Forelimb muscle (tissue), 1 donor: ENCODE results near the gene PPP2R2C. TPM values are rescaled to one million over a fixed set of nuclear protein-coding genes. Genes with fewer than 3 reads are reported as not detected.

ENCODE experiments used
- DNase-seq: peaks from one replicate; pipeline ENCODE4 v3.0.0-alpha.2; 2013; ENCODE audit warnings: low read depth
- polyA plus RNA-seq: library from polyadenylated mRNA; unstranded; fragments of 120-200 nt; gene quantifications from one replicate; pipeline ENCODE4 v1.2.1, GENCODE V29; 2013; ENCODE audit not compliant: insufficient read length

The PPP2R2C gene
- polyA plus RNA-seq, 1 donor: 0.13 TPM

DNA sequence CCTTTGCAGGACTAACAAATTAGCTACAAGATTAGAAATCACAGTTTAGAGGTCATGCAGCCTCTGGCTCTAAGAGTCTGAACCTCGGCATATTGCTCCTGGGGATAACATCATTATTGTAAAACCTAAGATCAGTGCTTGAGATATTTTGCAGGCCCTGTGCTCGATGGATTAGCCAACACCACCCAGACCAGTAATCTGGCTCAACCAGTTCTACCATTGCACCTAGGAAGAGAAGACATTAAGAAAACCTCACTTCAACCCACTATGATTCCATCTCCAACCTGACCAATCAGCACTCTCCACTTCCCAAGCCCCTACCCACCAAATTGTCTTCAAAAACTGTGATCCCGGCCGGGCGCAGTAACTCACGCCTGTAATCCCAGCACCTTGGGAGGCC lies 159.2 kb downstream of the PPP2R2C start:
- DNase-seq: no peak

DNA sequence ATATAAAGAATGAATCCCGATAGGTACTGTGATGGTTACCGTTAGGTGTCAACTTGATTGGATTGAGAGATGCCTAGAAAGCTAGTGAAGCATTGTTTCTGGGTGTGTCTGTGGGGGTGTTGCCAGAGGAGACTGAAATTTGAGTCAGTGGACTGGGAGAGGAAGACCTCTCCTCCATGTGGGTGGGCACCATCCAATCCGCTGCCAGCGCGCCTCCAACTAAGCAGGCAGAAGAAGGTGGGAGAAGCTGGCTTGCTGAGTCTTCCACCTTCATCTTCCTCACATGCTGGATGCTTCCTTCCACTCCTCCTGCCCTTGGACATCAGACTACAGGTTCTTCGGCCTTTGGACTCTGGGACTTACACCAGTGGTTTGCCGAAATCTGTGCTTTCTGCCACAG lies 162.6 kb downstream of the PPP2R2C start:
- no peak for DNase-seq

DNA sequence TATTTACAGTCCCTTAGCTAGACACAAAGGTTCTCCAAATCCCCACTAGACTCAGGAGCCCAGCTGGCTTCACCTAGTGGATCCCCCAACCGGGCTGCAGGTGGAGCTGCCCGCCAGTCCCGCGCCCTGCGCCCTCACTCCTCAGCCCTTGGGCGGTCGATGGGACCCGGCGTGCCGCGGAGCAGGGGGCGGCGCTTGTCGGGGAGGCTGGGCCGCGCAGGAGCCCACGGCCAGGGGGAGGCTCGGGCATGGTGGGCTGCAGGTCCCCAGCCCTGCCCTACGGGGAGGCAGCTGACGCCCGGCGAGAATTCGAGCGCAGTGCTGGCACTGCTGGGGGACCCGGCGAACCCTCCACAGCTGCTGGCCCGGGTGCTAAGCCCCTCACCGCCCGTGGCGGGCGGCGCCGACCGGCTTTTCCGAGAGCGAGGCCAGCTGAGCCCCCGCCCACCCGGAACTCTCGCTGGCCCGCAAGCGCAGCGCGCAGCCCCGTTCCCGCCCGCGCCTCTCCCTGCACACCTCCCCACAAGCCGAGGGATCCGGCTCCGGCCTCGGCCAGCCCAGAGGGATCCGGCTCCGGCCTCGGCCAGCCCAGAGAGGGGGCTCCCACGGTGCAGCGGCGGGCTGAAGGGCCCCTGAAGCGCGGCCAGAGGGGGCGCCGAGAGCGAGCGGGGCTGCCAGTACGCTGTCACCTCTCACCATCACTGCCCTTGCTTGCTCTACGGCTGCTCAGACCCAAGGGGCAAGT lies 163.3 kb downstream of the PPP2R2C start:
- no peak for DNase-seq

DNA sequence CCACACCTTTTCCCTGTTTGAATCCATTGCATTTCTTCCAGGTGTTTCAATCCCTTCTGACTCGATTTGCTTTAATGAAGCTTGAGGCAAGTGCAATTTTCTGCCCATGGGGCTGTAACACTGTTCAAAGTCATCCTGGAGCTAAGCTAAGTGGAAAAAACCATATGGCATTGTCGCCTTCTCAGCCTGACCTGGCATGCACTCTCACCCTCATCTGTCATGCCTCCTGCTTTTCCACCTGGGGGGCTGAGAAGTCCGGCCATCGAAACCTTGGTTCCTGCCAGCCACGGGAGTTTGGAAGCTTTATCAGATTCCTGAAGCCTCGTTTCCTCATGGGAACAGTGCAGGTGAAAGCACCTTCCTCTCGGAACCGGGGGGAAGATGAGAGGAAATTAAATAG lies 164.5 kb downstream of the PPP2R2C start:
- DNase-seq: no peak

DNA sequence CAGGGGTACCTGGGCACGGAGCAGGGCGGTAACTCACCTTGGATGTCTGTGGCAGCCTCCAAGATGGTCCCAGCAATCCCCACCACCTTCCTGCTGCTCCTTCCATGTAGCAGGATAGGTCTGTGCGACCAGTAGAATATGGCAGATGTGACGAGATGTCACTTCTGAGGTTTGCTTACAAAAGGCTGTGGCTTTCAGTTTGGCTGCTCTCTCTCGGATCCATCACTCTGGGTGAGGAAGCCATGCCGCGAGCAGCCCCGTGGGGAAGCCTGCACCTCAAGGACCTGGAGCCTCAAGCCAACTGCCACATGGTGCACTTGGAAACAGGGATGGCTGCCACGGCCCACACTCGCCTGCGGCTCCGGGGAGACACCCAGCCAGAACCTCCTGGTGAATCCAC lies 165.2 kb downstream of the PPP2R2C start:
- DNase-seq: no peak

DNA sequence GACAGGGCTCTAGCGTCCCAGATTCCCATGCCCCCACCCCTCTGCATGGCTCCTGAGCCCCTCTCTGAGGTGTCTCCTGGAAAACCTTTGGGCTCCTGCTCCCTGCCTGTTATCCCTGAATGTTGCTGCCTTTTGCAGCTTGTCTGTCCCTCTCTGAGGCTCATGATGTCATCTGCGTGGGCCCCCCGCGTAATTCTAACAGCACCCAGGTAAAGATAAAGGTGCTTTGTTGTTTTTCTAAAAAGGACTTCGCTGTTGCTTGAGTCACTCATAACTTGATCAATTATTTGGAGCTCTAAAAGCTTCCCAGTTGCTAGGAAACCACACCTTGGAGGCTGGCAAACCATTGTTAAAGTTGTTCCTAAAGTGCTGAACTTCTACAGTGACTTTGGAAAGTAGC lies 166.1 kb downstream of the PPP2R2C start:
- no peak for DNase-seq

DNA sequence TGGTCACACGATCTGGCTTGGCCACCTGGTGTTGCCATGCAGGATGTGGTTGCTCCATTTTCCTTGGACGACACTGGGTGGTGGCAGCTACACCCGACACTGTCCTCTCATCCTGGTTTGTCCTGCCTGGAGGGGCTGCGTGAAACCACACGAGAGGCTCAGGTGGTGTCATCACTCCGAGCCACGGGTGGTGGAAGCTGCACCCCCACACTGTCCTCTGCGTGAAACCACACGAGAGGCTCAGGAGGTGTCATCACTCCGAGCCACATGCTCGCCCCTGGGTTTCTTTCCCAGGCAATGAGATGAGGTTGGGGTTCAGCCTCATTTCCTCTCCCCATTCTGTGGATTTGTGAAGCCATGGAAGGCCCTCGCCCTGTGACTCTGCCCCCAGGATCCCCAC lies 168.5 kb downstream of the PPP2R2C start:
- no peak for DNase-seq

DNA sequence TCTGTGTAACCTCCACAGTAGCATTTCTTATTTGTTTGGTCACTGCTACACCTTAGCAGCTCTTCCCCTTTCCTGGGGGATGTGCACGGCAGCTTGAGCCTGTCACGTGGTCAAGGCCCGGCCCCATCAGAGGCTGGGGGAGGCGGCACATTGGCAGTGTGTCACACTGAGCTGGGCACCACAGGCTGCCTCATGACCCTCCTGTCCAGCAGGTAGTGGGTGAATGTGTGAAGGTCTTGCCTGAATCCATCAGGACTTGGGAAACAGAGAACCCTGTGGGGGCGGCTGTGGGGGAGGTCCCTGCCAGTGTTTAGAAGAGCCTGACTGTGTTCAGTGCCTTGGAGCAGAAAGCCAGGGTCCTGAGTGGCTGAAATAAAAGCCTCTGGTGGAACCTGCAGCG lies 169.5 kb downstream of the PPP2R2C start:
- no peak for DNase-seq

DNA sequence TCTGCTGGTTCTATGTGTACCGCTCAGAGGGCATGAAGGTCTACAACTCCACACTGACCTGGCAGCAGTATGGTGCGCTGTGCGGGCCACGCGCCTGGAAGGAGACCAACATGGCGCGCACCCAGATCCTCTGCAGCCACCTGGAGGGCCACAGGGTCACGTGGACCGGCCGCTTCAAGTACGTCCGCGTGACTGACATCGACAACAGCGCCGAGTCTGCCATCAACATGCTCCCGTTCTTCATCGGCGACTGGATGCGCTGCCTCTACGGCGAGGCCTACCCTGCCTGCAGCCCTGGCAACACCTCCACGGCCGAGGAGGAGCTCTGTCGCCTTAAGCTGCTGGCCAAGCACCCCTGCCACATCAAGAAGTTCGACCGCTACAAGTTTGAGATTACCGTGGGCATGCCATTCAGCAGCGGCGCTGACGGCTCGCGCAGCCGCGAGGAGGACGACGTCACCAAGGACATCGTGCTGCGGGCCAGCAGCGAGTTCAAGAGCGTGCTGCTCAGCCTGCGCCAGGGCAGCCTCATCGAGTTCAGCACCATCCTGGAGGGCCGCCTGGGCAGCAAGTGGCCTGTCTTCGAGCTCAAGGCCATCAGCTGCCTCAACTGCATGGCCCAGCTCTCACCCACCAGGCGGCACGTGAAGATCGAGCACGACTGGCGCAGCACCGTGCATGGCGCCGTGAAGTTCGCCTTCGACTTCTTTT lies 170.5 kb downstream of the PPP2R2C start:
- no peak for DNase-seq

DNA sequence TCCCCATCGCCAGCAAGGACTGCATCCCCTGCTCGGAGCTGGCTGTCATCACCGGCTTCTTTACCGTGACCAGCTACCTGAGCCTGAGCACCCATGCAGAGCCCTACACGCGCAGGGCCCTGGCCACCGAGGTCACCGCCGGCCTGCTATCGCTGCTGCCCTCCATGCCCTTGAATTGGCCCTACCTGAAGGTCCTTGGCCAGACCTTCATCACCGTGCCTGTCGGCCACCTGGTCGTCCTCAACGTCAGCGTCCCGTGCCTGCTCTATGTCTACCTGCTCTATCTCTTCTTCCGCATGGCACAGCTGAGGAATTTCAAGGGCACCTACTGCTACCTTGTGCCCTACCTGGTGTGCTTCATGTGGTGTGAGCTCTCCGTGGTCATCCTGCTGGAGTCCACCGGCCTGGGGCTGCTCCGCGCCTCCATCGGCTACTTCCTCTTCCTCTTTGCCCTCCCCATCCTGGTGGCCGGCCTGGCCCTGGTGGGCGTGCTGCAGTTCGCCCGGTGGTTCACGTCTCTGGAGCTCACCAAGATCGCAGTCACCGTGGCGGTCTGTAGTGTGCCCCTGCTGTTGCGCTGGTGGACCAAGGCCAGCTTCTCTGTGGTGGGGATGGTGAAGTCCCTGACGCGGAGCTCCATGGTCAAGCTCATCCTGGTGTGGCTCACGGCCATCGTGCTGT lies 171.2 kb downstream of the PPP2R2C start:
- no peak for DNase-seq

DNA sequence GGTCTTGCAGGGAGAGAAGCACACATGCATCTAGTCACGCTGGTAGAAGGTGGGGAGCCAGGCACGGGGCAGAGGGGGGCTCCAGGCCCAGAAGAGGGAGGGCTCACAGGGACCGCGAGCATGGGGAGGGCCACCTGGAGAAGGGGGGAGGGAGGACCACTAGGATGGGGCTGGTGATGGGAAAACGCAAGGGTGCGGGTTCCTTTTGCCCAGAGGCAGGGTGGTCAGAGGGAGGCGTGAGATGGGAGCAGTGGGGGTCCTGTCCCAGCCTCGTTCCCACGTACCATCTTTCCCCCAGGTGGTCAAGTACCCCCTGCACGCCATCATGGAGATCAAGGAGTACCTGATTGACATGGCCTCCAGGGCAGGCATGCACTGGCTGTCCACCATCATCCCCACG lies 172.1 kb downstream of the PPP2R2C start:
- DNase-seq: no peak

DNA sequence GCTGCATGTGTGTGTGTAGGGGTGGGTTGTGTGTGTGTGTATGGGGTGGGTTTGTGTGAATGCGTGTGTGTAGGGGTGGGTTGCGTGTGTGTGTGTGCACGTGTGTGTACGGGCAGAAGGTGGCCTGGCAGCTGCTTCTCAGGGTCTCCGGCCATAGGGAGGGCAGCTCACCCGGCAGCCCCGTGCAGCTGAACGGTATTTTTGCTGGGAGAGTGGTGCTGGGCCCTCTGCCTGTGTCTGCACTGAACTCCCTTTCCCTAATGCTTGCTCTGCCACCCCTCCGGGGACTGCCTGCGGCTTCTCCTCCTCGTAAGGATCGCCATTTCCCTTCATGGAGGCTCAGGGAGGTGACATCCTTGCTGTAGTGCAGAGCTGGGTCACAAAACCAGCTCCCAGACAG lies 172.5 kb downstream of the PPP2R2C start:
- DNase-seq: no peak

DNA sequence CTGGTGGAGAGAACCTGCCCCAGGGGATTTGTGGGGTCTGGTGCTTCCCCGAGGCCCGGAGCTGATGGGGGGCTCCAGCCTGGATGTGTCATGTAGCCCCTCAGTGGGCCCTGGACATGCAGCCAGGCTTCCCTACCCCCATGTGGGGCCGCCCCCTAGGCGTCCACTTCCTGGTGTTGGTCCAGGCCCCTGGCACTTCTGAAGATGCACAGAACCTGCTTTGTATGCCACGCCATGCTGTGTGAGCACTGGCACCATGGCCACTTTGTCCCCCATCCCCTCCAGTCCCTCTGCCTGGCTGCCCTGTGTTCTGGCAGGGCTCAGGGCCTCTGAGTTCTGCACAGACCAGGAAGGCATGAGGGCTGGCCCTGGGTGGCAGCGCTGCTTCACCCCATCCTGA lies 173.6 kb downstream of the PPP2R2C start:
- no peak for DNase-seq

DNA sequence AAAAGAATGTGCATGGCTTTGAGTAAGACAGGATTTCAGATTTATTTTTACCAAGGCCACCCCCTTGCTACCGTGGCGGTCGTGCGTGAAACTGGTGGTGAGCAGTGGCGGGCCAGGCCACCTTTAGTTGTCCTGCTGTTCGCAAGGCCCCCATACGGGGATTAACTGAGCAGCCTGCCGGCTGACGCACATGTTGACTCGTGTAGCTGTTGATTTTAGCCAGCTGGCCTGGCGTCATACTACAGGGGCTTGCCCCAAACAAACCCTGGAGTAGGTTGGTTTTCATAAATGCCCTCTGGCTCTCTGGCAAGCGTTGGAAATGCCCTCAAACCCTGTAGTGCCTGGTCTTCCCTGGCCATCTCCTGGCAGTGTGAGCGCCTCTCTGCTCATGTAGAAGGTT lies 174.4 kb downstream of the PPP2R2C start:
- no peak for DNase-seq

DNA sequence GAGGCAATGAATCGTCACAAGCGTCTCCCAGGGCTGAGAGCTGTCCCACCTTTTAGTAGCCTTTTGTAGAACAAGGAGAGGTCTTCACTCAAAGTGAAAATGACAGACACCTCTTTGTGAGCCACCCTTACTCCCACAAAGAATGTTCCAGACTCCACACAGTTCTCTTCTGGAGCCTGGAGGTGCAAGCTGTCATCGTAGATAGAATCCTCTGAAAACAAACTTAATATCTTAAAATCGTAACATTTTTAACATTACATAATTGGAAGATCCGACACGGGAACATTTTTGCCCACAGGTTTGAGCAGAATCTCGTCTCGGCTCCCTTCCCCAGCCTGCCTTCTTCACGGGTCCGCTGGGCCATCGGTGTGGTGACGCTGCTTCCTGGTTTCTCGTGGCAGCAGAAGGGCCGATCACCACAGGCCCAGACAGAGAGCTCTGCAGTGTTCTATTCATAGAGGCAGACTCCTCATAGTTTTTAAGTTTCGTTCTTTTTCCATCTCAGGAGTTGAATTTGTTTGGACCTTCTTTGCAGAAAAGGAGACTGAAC lies 175.1 kb downstream of the PPP2R2C start:
- no peak for DNase-seq

DNA sequence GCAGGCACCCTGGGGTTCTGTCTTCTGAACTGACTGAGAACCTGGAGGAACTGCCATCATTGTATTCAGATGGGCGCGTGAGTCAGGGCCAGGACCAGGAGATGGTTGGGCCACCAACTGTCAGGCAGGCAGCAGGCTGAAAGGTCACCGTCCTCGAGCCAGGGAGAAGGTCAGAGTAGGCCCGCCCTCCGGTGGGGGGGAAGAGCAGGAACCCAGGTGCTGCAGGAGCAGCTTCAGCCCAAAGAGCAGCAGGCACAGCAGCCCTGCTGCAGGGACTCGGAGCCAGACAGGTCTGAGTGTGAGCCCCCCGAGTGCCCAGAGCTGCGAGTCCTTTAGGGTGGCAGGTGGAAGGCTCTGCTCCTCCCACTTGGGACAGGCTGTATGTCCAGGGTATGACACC lies 176.4 kb downstream of the PPP2R2C start:
- no peak for DNase-seq

DNA sequence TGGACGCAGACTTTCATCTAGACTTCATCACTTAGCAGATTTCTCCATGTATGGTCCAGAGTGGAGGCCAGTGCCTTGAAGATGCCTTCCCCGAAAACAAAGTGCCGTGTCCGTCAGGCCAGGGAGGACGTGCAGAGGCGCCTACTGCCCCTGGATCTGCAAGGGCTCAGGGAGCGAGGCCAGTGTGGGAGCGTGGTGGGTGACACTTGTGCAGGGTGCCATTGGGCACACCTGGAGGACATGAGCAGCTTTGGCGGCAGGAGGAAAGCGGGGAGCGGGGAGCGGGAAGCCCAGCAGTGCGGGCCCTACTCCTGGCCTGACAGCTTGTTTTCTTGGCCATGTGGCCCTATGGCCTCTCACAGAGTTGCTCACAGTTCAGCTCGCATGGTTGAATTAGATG lies 176.9 kb downstream of the PPP2R2C start:
- DNase-seq: no peak

DNA sequence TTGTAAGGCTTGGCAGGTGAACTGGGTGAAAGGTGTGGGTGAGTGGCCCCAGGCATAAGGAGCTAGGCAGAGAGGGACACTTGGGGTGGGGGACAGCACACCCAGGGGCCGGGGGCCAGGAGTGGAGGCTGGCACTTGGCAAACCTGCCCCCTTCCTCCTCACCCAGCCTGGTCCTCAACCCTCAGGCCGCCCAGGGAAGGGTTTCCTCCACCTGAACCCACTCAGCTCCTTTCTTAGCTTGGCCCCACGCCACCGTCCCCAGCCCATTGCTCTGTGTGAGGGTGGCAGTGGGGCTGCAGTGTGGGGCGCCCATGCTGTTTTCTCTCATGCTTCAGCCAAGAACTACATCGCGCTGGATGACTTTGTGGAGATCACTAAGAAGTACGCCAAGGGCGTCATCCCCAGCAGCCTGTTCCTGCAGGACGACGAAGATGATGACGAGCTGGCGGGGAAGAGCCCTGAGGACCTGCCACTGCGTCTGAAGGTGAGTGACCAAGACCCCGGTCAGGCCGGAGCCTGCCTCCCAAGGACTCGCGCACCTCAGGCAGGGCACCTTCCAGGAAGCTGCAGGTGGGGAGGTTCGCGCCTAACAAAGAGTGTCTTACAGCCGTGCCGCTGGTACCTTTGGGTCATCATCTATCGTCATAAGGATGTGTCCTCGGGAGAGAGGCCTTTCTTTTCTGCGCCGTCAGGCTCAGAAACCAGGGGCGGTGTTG lies 177.6 kb downstream of the PPP2R2C start:
- DNase-seq: no peak

DNA sequence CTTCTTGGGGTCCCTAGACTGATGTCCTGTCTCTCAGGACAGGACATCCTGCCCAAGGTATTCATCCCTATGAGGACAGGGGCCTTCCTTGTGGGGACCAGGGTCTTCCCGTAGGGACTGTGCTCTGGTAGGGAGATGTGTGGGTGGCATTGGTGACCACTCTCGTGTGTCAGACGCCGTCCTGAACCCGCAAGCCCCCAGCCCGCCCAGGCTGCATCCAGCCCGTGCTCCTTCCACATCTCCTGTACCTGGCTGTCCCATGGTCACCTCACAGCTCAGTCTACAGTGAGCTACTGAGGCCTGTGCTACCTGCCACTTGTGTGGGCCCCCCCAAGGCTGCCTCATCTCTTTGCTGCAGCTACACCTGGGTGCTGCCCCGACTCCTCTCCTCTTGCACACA lies 178.8 kb downstream of the PPP2R2C start:
- no peak for DNase-seq

DNA sequence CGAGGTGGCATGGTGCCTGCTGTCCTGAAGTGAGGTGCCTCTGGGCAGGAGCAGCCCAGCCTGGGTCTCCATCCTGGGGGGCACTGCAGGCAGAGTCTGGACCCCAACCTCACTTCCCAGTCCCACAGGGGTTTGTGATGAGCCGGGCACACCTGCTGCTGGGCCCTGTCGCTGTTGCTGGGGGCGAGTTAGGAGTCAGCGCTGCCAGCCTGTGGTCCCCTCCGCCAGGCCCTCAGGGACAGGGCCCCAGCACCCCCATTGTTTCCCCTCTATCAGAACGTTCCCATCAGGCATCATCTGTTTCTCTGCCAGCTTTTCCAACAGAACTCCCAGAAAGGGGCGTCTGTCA lies 179.3 kb downstream of the PPP2R2C start:
- DNase-seq: no peak

DNA sequence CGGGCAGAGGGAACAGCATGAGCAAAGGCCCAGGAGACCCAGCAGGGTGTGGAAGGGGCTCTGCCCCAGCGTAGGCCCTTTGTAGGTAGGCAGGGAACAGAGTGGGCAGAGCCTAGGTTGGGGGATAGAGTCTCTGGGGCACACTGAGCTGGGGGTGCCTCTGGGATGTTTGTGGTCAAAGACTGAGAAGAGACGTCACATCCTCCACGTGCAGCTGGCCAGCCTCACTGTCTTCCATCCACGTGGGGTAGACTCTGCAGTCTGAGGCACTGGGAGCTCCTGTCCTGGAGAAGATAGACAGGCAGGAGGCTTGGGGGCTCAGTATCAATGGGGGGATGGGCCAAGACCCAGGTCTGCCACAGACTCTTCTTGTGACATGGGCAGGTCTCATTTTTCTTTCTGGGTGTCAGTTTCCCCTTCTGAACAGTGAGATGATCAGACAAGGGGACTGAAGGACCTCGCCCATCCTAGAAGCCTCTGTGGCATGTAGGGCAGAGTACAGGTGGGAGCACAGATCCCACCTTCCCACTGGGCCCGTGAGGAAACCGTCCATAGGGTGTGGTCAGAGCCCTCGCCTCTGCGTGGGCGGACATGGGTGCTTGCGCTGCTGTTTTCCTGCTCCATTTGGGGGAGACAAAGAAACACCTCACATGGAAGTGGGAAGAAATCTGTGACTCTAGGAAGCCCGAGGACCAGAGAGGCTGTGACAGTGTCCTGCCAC lies 179.9 kb downstream of the PPP2R2C start:
- DNase-seq: no peak
